Esophagus muscularis mucosa (tissue), 3 donors: Measurements from ENCODE around the gene CTNNA3.

Experiments used
- POLR2A ChIP-seq: fragments of 450-650 bp; IDR thresholded peaks from one replicate; pipeline ENCODE4 v1.6.1; 2017; ENCODE audit warnings: antibody characterized with exemption, moderate library complexity, mild to moderate bottlenecking, low read depth
- TF ChIP-seq, protein P1 (sequence below), 3 experiments: fragments of 200-600 bp in 2 of 3; fragments of 450-650 bp in 1 of 3; sonication (generic) in 2 of 3; IDR thresholded peaks; one replicate each; pipeline ENCODE4 v1.5.1; 2017 to 2019; ENCODE audit warnings: antibody characterized with exemption in 3 of 3, mild to moderate bottlenecking in 2 of 3, moderate library complexity in 1 of 3

DNA sequence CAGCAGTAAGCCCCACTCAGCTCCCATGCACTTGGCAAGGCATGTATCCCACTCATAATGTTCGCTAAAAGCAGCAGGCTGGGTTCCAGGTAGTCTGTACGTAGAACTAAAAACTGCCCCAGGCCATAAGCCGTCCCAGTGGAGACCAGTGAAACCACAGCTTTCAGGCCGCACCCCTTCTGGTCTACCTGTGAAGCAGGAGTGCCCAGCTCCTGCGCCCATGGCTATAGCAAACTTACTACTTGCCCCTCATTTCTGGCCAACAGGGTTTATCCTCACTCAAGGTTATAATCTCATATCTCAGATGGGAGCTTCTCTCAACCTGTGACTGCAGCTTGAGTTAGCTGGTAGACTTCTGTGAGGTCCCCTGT is 1108.3 kb downstream of the CTNNA3 start:
- no peak for TF ChIP-seq POLR2A
- TF ChIP-seq, protein P1, sequence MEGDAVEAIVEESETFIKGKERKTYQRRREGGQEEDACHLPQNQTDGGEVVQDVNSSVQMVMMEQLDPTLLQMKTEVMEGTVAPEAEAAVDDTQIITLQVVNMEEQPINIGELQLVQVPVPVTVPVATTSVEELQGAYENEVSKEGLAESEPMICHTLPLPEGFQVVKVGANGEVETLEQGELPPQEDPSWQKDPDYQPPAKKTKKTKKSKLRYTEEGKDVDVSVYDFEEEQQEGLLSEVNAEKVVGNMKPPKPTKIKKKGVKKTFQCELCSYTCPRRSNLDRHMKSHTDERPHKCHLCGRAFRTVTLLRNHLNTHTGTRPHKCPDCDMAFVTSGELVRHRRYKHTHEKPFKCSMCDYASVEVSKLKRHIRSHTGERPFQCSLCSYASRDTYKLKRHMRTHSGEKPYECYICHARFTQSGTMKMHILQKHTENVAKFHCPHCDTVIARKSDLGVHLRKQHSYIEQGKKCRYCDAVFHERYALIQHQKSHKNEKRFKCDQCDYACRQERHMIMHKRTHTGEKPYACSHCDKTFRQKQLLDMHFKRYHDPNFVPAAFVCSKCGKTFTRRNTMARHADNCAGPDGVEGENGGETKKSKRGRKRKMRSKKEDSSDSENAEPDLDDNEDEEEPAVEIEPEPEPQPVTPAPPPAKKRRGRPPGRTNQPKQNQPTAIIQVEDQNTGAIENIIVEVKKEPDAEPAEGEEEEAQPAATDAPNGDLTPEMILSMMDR (IDR thresholded peaks at IDR 0.05): no peak
